Measurements from ENCODE around the gene MAG. TPM values are rescaled to one million over a fixed set of nuclear protein-coding genes. Genes with fewer than 3 reads are reported as not detected.

MAG gene
- total RNA-seq, 2 donors from 2014 or later, result not detected

GRCh38 chr19:35363001-35363590 is 71.1 kb downstream of the MAG start:
- peak; percentile 68 for DNase-seq (ENCODE audit: low spot score)
- intact Hi-C loops (cut with DNase I), result no loop called here

Small RNA genes within 50 kb of the gene (microRNA-seq; reads per million reads assigned to microRNA genes)
- 0 reads per million in 2 donors for gene MIR5196 (ENCODE audit: borderline microRNAs expressed in 2 of 2)

Other genes starting within 250 kb of the MAG start
- gene FXYD3, start 176.3 kb upstream of the MAG start, total RNA-seq, result not detected
- 1 to 10 TPM; 9.1 to 10.0 TPM for gene LGI4, start 157.1 kb upstream of the MAG start, total RNA-seq
- 100 to 1,000 TPM; 157 to 183 TPM for gene FXYD1, start 153.3 kb upstream of the MAG start, total RNA-seq
- gene FXYD7, start 148.9 kb upstream of the MAG start, total RNA-seq, result under 1 TPM in 1 of 2 donors, not detected in 1; 0.43 TPM
- gene FXYD5, start 137.4 kb upstream of the MAG start, total RNA-seq, result 10 to 100 TPM; 67.9 to 89.3 TPM
- not detected for gene FAM187B, start 63.4 kb upstream of the MAG start, total RNA-seq
- 1 to 10 TPM; 5.1 to 5.5 TPM for gene LSR, start 43.2 kb upstream of the MAG start, total RNA-seq
- gene USF2, start 23.2 kb upstream of the MAG start, total RNA-seq, result 10 to 100 TPM; 78.9 to 88.0 TPM
- not detected for gene HAMP, start 9.6 kb upstream of the MAG start, total RNA-seq
- gene CD22, start 37.0 kb downstream of the MAG start, total RNA-seq, result 1 to 10 TPM; 3.7 to 5.6 TPM
- gene FFAR1, start 55.7 kb downstream of the MAG start, total RNA-seq, result not detected
- gene FFAR3, start 66.3 kb downstream of the MAG start, total RNA-seq, result under 1 TPM in 1 of 2 donors, not detected in 1; 0.14 TPM
- gene GPR42, start 78.9 kb downstream of the MAG start, total RNA-seq, result under 1 TPM in 1 of 2 donors, not detected in 1; 0.28 TPM
- 1 to 10 TPM in 1 of 2 donors, under 1 TPM in 1; 0.95 to 1.8 TPM for gene FFAR2, start 156.1 kb downstream of the MAG start, total RNA-seq
- not detected for gene KRTDAP, start 198.3 kb downstream of the MAG start, total RNA-seq
- 1 to 10 TPM; 2.1 to 2.2 TPM for gene DMKN, start 221.5 kb downstream of the MAG start, total RNA-seq
- gene SBSN, start 236.2 kb downstream of the MAG start, total RNA-seq, result not detected
- not detected for gene GAPDHS, start 241.3 kb downstream of the MAG start, total RNA-seq